GM12878 (cell line): ENCODE measurements around the gene DLGAP3. TPM values are rescaled to one million over a fixed set of nuclear protein-coding genes. Genes with fewer than 3 reads are reported as not detected.

Experiments
- ATAC-seq: fragments of 200-7000 bp; cut with Tn5 transposase; 3 replicates; pipeline ENCODE4 v1.9.1; 2020; ENCODE audit warnings: mild to moderate bottlenecking, moderate library complexity
- BruUV-seq: library from RNA; stranded (reverse); fragments of 400-500 nt; replicated peaks from 2 replicates; lab custom pipeline; 2021; lab: Mats Ljungman, UMichigan
- CTCF ChIA-PET: fragments of 300-600 bp; sonication (Branson Sonifier 250); formaldehyde crosslinking; extraction: SDS; loops from one replicate; lab custom pipeline; 2021; ENCODE audit warnings: inconsistent platforms; lab: Yijun Ruan, JAX
- POLR2A ChIA-PET: fragments of 350-600 bp; formaldehyde crosslinking; extraction: SDS; loops from one replicate; lab custom pipeline; 2021; ENCODE audit warnings: inconsistent platforms; lab: Charles Lee
- RAD21 ChIA-PET: fragments of 300-600 bp; sonication (Branson Sonifier 250); formaldehyde crosslinking; loops from one replicate; lab custom pipeline; 2023; ENCODE audit warnings: antibody characterized with exemption; ENCODE audit not compliant: unreplicated experiment; lab: Charles Lee
- SMC1A ChIA-PET: fragments of 300-600 bp; sonication (Branson Sonifier 250); formaldehyde crosslinking; loops from one replicate; lab custom pipeline; 2023; ENCODE audit not compliant: unreplicated experiment, uncharacterized antibody; lab: Charles Lee
- DNase-seq: peaks from one replicate; pipeline ENCODE4 v3.0.0-alpha.2; 2011; ENCODE audit warnings: low read depth, low spot score
- FAIRE-seq: peaks from 3 replicates; lab custom pipeline; 2011; peaks lifted over from hg19 to GRCh38; lab: Jason Lieb, UNC
- H2AFZ ChIP-seq: 2 replicates; pipeline ENCODE4 v1.6.0; 2011; ENCODE audit warnings: low read depth, low read length, control low read depth; ENCODE audit not compliant: control insufficient read depth
- H3K27ac ChIP-seq: 2 replicates; pipeline ENCODE4 v1.5.1; 2011; ENCODE audit warnings: control low read depth; ENCODE audit not compliant: control insufficient read depth, insufficient read depth
- H3K27me3 ChIP-seq, 2 experiments: replicated peaks in 1 of 2; 2 replicates each; pipeline versions ENCODE4 v1.6.0 to v1.6.1; 2011; ENCODE audit warnings: low read length in 1 of 2; ENCODE audit not compliant: control insufficient read depth in 2 of 2, insufficient read depth in 2 of 2
- H3K36me3 ChIP-seq, 2 experiments: 2 replicates each; pipeline ENCODE4 v1.5.1; 2011; ENCODE audit warnings: low read length in 1 of 2; ENCODE audit not compliant: control insufficient read depth in 2 of 2, insufficient read depth in 2 of 2
- H3K4me1 ChIP-seq: 2 replicates; pipeline ENCODE4 v1.6.1; 2011; ENCODE audit warnings: mild to moderate bottlenecking, low read length, moderate library complexity, mixed read lengths; ENCODE audit not compliant: control insufficient read depth, insufficient read depth
- H3K4me2 ChIP-seq: 2 replicates; pipeline ENCODE4 v1.6.0; 2011; ENCODE audit warnings: control low read depth; ENCODE audit not compliant: control insufficient read depth, insufficient read depth
- H3K4me3 ChIP-seq: fragments of 200-600 bp; sonication (generic); 2 replicates; pipeline ENCODE4 v1.5.1; 2016
- H3K79me2 ChIP-seq: 2 replicates; pipeline ENCODE4 v1.6.0; 2011; ENCODE audit warnings: low read length; ENCODE audit not compliant: control insufficient read depth, insufficient read depth
- H3K9ac ChIP-seq: 2 replicates; pipeline ENCODE4 v1.8.0; 2011; ENCODE audit warnings: low read length, control low read depth, mixed read lengths; ENCODE audit not compliant: control insufficient read depth, insufficient read depth
- H3K9me3 ChIP-seq: replicated peaks from 3 replicates; pipeline ENCODE4 v1.5.1; 2011; ENCODE audit warnings: mild to moderate bottlenecking, low read length; ENCODE audit not compliant: control insufficient read depth, insufficient read depth
- H4K20me1 ChIP-seq: 2 replicates; pipeline ENCODE4 v1.6.0; 2011; ENCODE audit not compliant: control insufficient read depth, insufficient read depth
- BRCA1 ChIP-seq: IDR thresholded peaks from 2 replicates; pipeline ENCODE4 v1.6.1; 2011; ENCODE audit warnings: low read depth, low read length, improper control_type of control experiment
- EP300 ChIP-seq, 2 experiments: fragments of 150-350 bp in 1 of 2; IDR thresholded peaks; 2 replicates each; pipeline ENCODE4 v1.6.1; 2011 to 2012; ENCODE audit warnings: low read depth in 2 of 2, low read length in 2 of 2, borderline replicate concordance in 1 of 2, improper control_type of control experiment in 1 of 2, inconsistent platforms in 1 of 2; ENCODE audit not compliant: control insufficient read depth in 1 of 2
- IKZF2 ChIP-seq, 2 experiments: fragments of 450-650 bp; IDR thresholded peaks; 2 replicates each; pipeline ENCODE4 v1.6.1; 2017; ENCODE audit warnings: mild to moderate bottlenecking in 2 of 2, moderate library complexity in 2 of 2
- MTA2 ChIP-seq: fragments of 450-650 bp; IDR thresholded peaks from 2 replicates; pipeline ENCODE4 v1.6.1; 2016; ENCODE audit warnings: low read depth, mild to moderate bottlenecking, moderate library complexity
- NFYB ChIP-seq: IDR thresholded peaks from 2 replicates; pipeline ENCODE4 v1.6.1; 2011; ENCODE audit warnings: low read depth, mild to moderate bottlenecking, low read length, improper control_type of control experiment, moderate library complexity; ENCODE audit not compliant: insufficient read depth
- RAD21 ChIP-seq: IDR thresholded peaks from 2 replicates; pipeline ENCODE4 v1.6.1; 2011; ENCODE audit warnings: mild to moderate bottlenecking, low read depth, low read length, moderate library complexity; ENCODE audit not compliant: insufficient read depth
- RBBP5 ChIP-seq: fragments of 200-600 bp; sonication (generic); conservative IDR thresholded peaks from 2 replicates; pipeline ENCODE4 v1.6.1; 2016
- SPI1 ChIP-seq: IDR thresholded peaks from 2 replicates; pipeline ENCODE4 v1.6.1; 2011; ENCODE audit warnings: low read depth, mild to moderate bottlenecking, low read length, moderate library complexity, borderline replicate concordance; ENCODE audit not compliant: insufficient read depth
- STAT1 ChIP-seq: fragments of 450-650 bp; conservative IDR thresholded peaks from 2 replicates; pipeline ENCODE4 v1.6.1; 2014; ENCODE audit warnings: antibody characterized with exemption, mild to moderate bottlenecking
- STAT3 ChIP-seq: IDR thresholded peaks from 2 replicates; pipeline ENCODE4 v1.6.1; 2011; ENCODE audit warnings: low read depth, low read length, improper control_type of control experiment
- TCF3 ChIP-seq: IDR thresholded peaks from 2 replicates; pipeline ENCODE4 v1.6.1; 2012; ENCODE audit warnings: low read depth, mild to moderate bottlenecking, low read length, borderline replicate concordance; ENCODE audit not compliant: insufficient read depth
- WRNIP1 ChIP-seq: IDR thresholded peaks from 2 replicates; pipeline ENCODE4 v1.6.1; 2011; ENCODE audit warnings: low read depth, low read length, improper control_type of control experiment, borderline replicate concordance
- ZNF217 ChIP-seq: fragments of 450-650 bp; IDR thresholded peaks from 2 replicates; pipeline ENCODE4 v1.6.1; 2017; ENCODE audit warnings: antibody characterized with exemption, mild to moderate bottlenecking
- ZZZ3 ChIP-seq: IDR thresholded peaks from 2 replicates; pipeline ENCODE4 v1.6.1; 2011; ENCODE audit warnings: low read depth; ENCODE audit not compliant: control insufficient read depth, insufficient read length
- WGBS: methylation state at CpG from one replicate; pipeline ENCODE4 v1.1.6; 2016; ENCODE audit warnings: low lambda C conversion rate; ENCODE audit not compliant: insufficient replicate concordance, insufficient coverage; ENCODE audit errors: missing lambda C conversion rate; 5-methylcytosine and 5-hydroxymethylcytosine counted together
- in situ Hi-C: fragments of 300-500 bp; cut with MboI; formaldehyde crosslinking; loops from 9 replicates; pipeline ENCODE4 v1.14.3; 2018; ENCODE audit warnings: mixed read lengths
- intact Hi-C: fragments of 100-400 bp; cut with micrococcal nuclease; formaldehyde crosslinking; loops from one replicate; pipeline ENCODE4 v1.14.2; 2022; ENCODE audit not compliant: unreplicated experiment
- polyA plus RNA-seq, 11 experiments: library from polyadenylated mRNA; depleted of rRNA in 4 of 11; unstranded in 6 of 11; stranded (reverse) in 5 of 11; fragments of >200 nt; fragmentation: Nextera tagmentation in 4 of 11; fragmentation: Illumina TruSeq in 1 of 11; extraction: Ambion mirVana in 4 of 11; extraction: Trizol in 1 of 11; gene quantifications; 1 replicate in 1 of 11; 2 replicates in 10 of 11; pipeline versions ENCODE4 v1.2.1 to v1.2.3, GENCODE V29; 2011 to 2016; ENCODE audit warnings: inconsistent platforms in 2 of 11, missing spikeins in 2 of 11, low read depth in 1 of 11
- total RNA-seq, 4 experiments: library from RNA; depleted of rRNA in 3 of 4; stranded (reverse); fragments of >200 nt in 3 of 4; fragmentation: Illumina TruSeq in 1 of 4; extraction: Trizol in 1 of 4; gene quantifications; 2 replicates each; pipeline versions ENCODE4 v1.2.1 to v1.2.3, GENCODE V29; 2013 to 2021
- TF ChIP-seq, protein P1 (sequence below): fragments of 450-650 bp; IDR thresholded peaks from 2 replicates; pipeline ENCODE4 v1.6.1; 2017; ENCODE audit warnings: borderline replicate concordance
- TF ChIP-seq, protein P2 (sequence below): fragments of 450-650 bp; IDR thresholded peaks from 2 replicates; pipeline ENCODE4 v1.6.1; 2016; ENCODE audit warnings: mild to moderate bottlenecking

Gene DLGAP3
- total and polyA plus RNA-seq, 10 of the 15 experiments (the other 5 are each of a cell fraction or from before 2014, with no cell fraction given) = 0.03 to 0.15 (median 0.08) TPM; not detected in 4

DNA sequence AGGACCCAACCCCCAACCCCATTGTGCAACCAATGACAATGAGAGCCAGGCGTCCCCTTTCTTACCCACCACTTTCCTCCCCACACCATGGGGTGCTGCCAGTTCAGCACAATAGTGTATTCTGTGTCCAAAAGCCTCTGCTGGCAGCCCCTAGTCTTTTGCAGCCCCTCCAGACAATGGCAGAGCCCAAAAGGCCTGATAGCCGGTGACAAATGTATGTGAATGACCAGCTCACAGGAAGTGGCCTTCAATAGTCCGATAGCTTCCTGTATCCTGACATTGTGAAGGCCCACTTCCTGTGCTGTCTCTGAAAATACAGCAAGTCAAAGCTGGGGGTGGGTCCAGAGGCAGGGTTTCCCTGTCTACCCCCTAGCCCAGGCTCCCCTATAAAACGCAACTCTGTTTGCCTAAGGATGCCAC, 86.5 kb downstream of the DLGAP3 start:
- no TSS peak for BruUV-seq
- Histone ChIP-seq H3K27ac (no peak overlapping the region), H2AFZ (no peak overlapping the region), H3K36me3 (no peaks in the 10 kb centered on the region), H4K20me1 (no peaks in the 10 kb centered on the region), H3K27me3 (no peaks in the 10 kb centered on the region), H3K79me2 (no peaks in the 10 kb centered on the region), H3K4me3 (no peak overlapping the region), H3K4me1 (no peaks in the 10 kb centered on the region), H3K4me2 (no peak overlapping the region), H3K9ac (no peak overlapping the region), H3K9me3 (no peaks in the 10 kb centered on the region)
- ATAC-seq (no peak), DNase-seq (no peak), FAIRE-seq (no peak)
- 77% methylated on average over 4 of the region's 4 CpGs for WGBS
- in situ Hi-C loops = no loop called here
- ChIA-PET POLR2A (no interaction called here), CTCF (interaction anchor here (2.7 kb wide), 1 partner anchor 10 kb away, joined by 7 read pairs; no protein-coding TSS in a partner anchor), RAD21 (no interaction called here), SMC1A (no interaction called here)
- TF ChIP-seq RAD21 (no peak), RBBP5 (no peak), WRNIP1 (no peak), STAT3 (no peak), SPI1 (no peak), ZZZ3 (no peak), TCF3 (no peak), MTA2 (no peak)
- intact Hi-C loops = no loop called here

DNA sequence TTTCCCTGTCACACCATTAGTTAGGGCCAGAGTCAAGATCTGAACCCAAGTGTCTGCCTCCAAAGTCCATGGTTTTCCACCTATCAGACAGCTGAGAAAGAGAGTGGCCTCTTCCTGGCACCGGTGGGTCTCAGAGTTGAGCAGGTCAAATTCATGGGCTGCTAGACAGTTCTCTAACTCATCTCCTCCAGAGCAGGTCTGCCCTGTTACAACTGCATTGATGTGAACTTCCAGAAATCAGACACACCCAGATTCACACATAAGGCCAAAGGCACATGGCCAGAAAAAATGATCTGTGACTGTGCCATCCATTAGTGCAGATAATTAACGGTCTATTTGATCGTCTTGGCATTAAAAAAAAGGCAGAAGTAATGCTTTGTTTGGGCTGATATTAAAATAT, 87.4 kb downstream of the DLGAP3 start:
- WGBS = 86% methylated on average over 3 of the region's 3 CpGs
- in situ Hi-C loops = no loop called here
- RAD21 ChIA-PET = no interaction called here
- no TSS peak for BruUV-seq
- no peak overlapping the region for H2AFZ ChIP-seq
- H3K27ac ChIP-seq = no peak overlapping the region
- no peak overlapping the region for H3K4me2 ChIP-seq
- intact Hi-C loops = no loop called here
- H3K4me3 ChIP-seq = no peak overlapping the region
- no peaks in the 10 kb centered on the region for H3K27me3 ChIP-seq
- SMC1A ChIA-PET = no interaction called here
- CTCF ChIA-PET = interaction anchor here (2.7 kb wide), 1 partner anchor 11 kb away, joined by 7 read pairs; no protein-coding TSS in a partner anchor
- H3K36me3 ChIP-seq = no peaks in the 10 kb centered on the region
- no peaks in the 10 kb centered on the region for H3K79me2 ChIP-seq
- H4K20me1 ChIP-seq = no peaks in the 10 kb centered on the region
- FAIRE-seq (no peak), ATAC-seq (no peak), DNase-seq (no peak)
- H3K9me3 ChIP-seq = no peaks in the 10 kb centered on the region
- H3K4me1 ChIP-seq = no peaks in the 10 kb centered on the region
- POLR2A ChIA-PET = no interaction called here
- no peak overlapping the region for H3K9ac ChIP-seq
- TF ChIP-seq IKZF2 (IDR thresholded peaks at IDR 0.05) (no peak), BRCA1 (no peak), NFYB (no peak), EP300 (IDR thresholded peaks at IDR 0.05; ENCODE audit: borderline replicate concordance in 1 of 2, control insufficient read depth in 1 of 2, low read depth in 2 of 2, low read length in 2 of 2) (no peak), STAT1 (no peak), ZNF217 (no peak)
- TF ChIP-seq, protein P1, sequence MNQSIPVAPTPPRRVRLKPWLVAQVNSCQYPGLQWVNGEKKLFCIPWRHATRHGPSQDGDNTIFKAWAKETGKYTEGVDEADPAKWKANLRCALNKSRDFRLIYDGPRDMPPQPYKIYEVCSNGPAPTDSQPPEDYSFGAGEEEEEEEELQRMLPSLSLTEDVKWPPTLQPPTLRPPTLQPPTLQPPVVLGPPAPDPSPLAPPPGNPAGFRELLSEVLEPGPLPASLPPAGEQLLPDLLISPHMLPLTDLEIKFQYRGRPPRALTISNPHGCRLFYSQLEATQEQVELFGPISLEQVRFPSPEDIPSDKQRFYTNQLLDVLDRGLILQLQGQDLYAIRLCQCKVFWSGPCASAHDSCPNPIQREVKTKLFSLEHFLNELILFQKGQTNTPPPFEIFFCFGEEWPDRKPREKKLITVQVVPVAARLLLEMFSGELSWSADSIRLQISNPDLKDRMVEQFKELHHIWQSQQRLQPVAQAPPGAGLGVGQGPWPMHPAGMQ = no peak
- TF ChIP-seq, protein P2, sequence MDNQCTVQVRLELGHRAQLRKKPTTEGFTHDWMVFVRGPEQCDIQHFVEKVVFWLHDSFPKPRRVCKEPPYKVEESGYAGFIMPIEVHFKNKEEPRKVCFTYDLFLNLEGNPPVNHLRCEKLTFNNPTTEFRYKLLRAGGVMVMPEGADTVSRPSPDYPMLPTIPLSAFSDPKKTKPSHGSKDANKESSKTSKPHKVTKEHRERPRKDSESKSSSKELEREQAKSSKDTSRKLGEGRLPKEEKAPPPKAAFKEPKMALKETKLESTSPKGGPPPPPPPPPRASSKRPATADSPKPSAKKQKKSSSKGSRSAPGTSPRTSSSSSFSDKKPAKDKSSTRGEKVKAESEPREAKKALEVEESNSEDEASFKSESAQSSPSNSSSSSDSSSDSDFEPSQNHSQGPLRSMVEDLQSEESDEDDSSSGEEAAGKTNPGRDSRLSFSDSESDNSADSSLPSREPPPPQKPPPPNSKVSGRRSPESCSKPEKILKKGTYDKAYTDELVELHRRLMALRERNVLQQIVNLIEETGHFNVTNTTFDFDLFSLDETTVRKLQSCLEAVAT = no peak
